Tongue (tissue), 2 donors: ENCODE data around the gene ZFAND5. TPM values are rescaled to one million over a fixed set of nuclear protein-coding genes. Genes with fewer than 3 reads are reported as not detected.

ENCODE experiments used
- DNase-seq: peaks from one replicate; pipeline ENCODE4 v3.0.0-alpha.2; 2015
- total RNA-seq: library from RNA; depleted of rRNA; stranded (reverse); fragments of >200 nt; gene quantifications from one replicate; pipeline ENCODE4 v1.2.3, GENCODE V29; 2014

The ZFAND5 gene
- total RNA-seq, 1 donor from 2014 or later = 224 TPM

- DNase-seq = peak; percentile 90
Observed at GRCh38 chr9:72362680-72363139, 2.3 kb downstream of the ZFAND5 start.

DNA sequence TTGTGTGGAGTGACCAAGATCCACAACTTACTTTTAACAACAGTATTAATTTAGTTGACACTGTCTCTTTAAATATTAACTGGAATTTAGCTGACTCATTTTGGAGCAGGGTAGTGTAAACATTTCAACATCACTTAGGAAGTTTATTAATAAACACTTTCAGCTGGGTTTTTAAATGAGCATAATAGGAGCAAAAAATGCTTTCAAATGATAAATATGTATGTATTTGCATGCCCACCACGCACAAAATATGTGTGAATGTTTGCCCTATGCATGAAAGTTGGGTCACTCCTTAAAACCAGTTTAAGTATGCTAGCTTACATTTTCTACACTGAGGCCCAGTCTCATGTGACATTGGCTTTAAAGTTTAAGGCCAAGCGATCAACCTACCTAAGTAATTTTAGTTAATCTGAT is 2.9 kb downstream of the ZFAND5 start:
- DNase-seq = no peak

DNA sequence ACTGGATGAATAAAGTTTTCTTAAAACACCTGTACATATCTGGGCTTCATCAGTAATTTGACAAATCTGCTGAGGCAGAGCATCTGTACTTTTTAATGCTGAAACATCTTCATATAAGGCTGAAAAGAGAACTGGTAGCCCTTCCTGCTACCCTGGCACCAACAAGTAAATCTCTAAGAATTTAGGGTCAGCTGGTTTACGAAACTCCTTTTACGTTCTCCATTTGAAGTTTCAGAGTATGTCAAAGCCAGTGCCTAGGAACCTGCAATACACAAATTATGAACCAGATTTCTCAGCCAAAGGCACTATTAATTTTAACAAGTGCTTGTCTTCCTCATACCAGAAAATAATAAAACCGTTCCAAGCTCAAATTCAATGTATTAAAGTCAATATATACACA is 3.8 kb downstream of the ZFAND5 start:
- DNase-seq = no peak

- DNase-seq = no peak
Observed at GRCh38 chr9:72360324-72360723, 4.7 kb downstream of the ZFAND5 start.

DNA sequence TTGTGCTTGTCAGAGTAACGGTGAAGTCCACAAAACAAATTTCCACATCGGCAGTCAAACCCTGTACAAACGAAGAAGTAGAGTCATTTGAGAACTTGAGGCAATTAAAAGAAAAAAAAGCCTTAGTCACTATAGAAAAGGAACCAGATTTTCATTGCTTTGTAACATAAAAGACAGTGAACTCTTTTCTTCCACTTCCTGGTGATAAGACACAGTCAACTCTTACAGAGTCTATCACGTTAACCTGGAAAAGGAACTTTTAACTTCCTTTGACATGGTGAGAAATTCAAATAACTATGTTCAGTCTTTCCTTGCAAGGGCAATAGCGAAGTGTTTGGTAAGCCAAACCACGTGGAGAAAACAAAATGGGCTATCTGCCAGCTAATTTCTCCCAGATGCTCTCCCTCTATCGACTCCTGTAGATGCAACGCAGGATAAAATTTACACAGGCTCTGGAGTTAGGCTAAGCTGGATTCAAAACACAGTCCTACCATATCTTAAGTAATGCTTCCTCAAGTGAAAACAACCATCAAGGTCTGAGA is 8.9 kb downstream of the ZFAND5 start:
- peak; percentile 44 for DNase-seq

- no peak for DNase-seq
Observed at GRCh38 chr9:72355153-72355552, 9.9 kb downstream of the ZFAND5 start.

DNA sequence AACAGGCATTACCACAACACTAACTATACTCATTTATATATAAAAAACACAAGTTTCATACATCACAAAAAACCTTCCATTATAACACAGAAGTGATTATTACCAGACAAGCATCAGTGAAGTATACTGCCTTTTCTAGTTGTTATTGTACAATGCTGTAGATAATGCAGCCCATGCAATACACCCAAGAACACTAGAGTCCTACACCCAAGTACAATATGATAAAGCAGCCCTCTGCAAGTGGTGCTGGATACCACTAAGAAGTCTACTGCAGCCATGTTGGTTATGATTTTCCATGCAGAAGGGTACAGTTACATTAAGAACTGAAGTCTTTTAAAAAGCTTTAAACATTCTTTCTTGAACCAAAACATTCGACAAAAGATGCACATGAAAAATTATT is 10.3 kb downstream of the ZFAND5 start:
- no peak for DNase-seq

GRCh38 chr9:72353455-72354116 is 11.4 kb downstream of the ZFAND5 start:
- no peak for DNase-seq

- no peak for DNase-seq
Observed at GRCh38 chr9:72352911-72353388, 12.1 kb downstream of the ZFAND5 start.

DNA sequence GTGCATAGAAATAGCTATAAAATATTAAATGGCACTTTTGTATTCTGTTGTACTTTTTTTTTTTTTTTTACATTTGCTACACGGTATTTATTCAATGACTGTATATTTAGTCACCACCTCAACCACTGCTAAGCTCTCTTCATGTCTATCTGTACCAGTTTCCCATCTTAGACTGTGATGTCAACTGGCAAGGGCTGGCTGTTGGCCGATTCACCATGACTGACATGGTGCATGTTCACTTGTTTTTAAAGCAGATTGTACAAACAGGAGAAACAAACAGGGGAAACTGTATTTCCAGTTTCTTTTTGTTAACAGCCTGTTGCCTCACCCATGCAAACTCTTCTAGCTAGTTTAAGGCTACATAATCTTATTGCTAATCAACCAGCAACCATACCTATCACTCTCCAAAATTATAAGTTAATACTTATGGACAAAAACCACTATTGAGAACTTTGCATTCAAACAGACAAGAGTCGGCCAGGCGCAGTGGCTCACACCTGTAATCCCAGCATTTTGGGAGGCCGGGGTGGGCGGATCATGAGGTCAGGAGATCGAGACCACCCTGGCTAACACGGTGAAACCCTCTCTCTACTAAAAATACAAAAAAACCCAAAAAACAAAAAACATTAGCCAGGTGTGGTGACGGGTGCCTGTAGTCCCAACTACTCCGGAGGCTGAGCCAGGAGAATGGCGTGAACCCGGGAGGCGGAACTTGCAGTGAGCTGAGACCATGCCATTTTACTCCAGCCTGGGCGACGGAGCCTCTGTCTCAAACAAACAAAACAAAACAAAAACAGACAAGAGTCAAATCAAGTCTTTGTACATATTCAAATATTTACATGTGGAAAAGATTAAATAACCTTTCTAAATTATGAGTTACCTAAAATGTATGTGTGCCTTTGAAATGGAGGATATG is 13.2 kb downstream of the ZFAND5 start:
- no peak for DNase-seq

DNA sequence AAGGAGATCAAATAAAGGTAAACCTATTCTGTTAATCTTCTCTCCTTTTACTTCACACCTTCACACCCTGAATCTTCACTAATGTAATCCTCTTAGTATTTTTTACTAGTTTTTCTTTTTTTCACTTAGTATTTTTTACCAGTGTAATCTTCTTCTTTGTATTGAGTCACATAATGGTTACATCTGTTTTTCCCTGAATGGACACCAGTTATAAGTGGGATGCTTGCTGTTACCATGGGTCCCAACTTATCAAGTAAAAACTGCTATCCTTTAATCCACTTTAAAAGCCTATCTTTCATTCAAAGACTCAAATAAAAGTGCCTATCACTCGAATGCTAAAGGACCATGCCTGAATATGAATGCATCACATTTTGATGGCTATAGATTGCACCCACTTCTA is 15.1 kb downstream of the ZFAND5 start:
- no peak for DNase-seq

DNA sequence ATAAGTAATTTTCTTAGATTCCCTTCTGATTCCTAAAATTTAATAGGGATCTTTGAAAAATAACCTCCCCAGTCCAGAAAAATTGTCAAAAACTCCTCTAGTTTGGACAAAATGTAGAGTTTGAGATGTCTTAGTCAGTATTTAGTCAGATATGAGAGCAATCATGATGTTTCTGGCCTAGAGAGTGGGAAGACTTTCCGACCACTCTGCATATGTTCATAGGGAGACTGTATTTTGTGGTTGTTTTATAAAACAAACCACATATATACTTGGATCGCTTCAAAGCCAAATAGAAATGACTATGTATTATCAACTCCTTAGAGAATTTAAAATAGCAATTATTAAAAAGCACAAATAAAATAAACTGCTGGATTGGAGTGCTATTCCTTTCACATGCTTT is 15.8 kb downstream of the ZFAND5 start:
- no peak for DNase-seq

DNA sequence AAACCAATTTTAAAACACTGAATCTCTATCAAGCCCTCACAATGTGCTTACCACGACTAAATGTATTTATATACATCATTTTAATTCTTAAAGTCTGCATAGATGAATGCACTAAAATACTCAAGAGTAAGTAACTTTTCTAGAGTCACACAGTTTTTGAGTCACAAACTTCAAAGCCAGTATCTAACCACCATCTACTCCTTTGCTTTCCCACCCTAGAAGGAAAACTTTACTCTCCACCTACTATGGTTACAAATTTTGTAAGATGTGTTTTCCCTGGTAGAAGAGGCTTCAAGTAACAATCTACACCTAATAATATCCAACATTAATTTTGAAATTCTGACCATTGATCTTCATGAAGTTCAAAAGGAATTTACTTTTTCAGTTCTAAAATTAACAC is 18.7 kb downstream of the ZFAND5 start:
- no peak for DNase-seq

DNA sequence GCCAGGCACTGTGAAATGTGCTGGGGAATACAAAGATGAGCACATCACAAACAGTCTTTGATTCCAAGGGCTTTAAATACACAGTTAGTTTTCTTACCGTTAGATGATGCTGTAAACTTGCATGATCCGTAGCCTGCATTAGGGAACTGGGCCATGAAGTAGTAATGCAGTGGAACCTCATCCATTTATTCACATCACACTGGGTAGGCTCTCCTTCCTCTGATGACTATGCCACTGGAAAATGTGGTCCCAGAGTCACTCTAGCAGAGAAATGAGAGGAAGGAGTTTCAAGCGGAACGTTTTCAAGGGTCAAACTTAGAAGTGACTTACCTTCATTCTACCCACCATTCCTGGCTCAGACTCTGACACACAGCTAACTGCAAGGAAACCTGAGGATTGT is 26.4 kb downstream of the ZFAND5 start:
- DNase-seq = no peak

GRCh38 chr9:72337286-72337685 is 27.7 kb downstream of the ZFAND5 start:
- no peak for DNase-seq

DNA sequence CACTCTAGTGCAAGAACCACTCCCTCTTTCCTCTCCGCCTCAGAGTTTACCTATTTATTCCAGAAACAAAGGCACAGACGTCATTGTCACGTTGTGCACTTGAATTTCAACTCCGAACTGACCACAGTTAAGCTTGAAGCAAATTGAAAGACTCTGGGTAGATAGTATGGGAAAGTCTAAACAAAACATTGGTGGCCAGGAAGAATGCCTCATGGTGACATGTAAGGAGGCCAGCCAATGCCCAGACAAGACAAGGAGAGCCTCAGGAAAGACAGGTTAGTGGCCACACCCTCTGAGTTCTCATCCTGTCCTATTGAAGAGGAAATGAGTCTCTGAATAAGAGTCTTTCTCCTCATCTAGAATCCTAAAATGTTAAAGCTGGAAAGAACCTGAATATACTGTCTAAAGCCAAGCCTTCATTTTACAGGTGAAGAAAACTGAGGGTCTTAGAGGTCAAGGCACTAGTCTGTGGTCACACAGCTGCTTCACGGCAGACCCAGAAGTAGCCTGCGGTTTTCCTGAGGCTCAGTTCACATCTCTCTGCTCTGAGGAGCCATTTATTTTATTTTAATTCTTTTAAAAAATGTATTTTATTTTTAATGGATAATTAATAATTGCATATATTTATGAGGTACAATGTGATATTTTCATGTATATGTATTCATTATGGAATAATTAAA is 30.2 kb downstream of the ZFAND5 start:
- no peak for DNase-seq

DNA sequence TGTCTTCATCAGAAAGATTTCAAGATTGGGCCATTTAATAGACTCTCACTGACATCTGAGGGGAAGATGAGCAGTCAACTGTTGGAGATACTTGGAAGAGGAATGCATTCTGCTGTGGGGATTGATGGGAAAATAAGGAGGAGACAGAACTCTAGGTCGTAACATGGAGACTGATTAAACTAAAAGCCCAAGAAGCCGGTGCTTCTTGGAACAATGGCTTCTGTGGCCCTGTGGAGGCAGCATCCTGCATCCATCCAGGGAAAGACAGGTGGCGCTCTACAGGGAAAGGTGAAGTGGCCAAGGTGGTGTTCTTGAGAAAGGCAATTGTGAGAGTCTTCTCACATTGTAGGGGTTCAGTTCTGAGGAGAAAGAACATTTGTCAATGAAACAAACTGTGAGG is 31.3 kb downstream of the ZFAND5 start:
- DNase-seq = no peak

DNA sequence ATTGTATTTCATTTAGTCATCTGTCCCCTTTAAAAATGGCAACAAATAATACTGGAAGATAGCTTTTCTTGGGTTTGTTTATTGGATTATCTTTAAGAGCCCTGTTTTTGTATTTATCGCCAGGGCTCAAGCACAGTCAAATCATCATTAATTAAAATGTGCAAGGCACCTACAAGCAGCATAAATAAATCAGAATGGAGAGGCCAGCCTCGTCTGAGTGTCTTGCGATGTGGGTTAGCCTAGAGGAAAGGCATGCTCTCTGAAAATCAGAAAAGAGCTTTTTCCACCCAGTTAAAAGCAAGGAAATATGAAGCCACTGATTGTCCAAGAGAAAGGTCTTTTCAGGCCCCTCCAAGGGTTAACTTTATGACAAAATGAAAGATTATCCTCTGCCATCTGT is 31.8 kb downstream of the ZFAND5 start:
- peak; percentile 45 for DNase-seq

- DNase-seq = no peak
Observed at GRCh38 chr9:72332351-72332750, 32.7 kb downstream of the ZFAND5 start.

DNA sequence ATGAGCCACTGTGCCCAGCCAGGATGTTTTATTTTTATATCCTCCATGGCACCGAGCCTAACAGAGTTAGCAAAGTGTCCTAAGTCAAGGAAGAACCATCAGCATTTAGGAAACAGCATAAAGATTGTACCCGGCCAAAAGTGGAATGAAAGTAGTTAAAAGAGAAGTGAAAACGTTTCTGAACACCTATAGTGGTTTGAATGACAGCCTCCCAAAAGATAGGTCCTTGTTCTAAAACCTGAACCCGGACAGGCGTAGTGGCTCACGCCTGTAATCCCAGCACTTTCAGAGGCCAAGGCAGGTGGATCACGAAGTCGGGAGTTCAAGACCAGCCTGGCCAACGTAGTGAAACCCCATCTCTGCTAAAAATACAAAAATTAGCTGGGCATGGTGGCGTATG is 37.4 kb downstream of the ZFAND5 start:
- DNase-seq = no peak

DNA sequence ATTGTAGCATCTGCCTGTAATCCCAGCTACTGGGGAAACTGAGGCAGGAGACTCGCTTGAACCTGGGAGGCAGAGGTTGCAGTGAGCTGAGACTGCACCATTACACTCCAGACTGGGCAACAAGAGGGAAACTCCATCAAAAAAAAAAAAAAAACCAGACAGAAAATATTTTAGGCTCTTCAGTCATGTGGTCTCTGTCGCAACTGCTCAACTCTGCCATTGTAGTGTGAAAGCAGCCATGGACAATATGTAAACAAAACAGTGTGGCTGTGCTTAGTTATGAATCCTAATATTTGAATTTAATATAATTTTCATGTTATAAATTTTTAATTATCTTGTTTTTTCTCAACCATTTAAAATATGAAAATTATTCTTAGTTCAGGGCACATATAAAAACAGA is 38.4 kb downstream of the ZFAND5 start:
- DNase-seq = no peak

- no peak for DNase-seq
Observed at GRCh38 chr9:72324974-72325373, 40.0 kb downstream of the ZFAND5 start.

GRCh38 chr9:72322678-72323077 is 42.3 kb downstream of the ZFAND5 start:
- DNase-seq = no peak
